Testis (tissue), 2 donors: ENCODE measurements around the gene KRTAP8-1.

Experiments used
- POLR2A ChIP-seq: fragments of 450-650 bp; IDR thresholded peaks from one replicate; pipeline ENCODE4 v1.6.1; 2017; ENCODE audit warnings: antibody characterized with exemption, mild to moderate bottlenecking, moderate library complexity
- TF ChIP-seq, protein P1 (sequence below), 3 experiments: fragments of 450-650 bp in 2 of 3; fragments of 200-600 bp in 1 of 3; sonication (generic) in 1 of 3; IDR thresholded peaks; one replicate each; pipeline ENCODE4 v1.5.1; 2016 to 2019; ENCODE audit warnings: antibody characterized with exemption in 3 of 3, mild to moderate bottlenecking in 2 of 3, moderate library complexity in 1 of 3

DNA sequence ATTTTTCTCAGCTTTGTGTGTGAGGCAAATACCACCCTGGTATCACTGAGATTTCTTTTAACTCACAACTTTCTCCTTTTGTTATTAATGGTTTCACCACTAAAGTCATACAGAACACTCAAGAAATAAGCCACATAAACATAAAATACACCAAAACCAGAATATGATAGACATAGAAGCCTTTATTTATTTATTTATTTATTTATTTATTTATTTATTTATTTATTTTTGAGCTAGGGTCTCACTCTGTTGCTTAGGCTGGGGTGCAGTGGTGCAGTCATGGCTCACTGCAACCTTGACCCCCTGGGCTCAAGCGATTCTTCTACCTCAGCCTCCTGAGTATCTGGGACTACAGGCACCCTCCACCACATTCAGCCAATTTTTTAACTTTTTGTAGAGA lies 12.5 kb downstream of the KRTAP8-1 start:
- TF ChIP-seq, protein P1, sequence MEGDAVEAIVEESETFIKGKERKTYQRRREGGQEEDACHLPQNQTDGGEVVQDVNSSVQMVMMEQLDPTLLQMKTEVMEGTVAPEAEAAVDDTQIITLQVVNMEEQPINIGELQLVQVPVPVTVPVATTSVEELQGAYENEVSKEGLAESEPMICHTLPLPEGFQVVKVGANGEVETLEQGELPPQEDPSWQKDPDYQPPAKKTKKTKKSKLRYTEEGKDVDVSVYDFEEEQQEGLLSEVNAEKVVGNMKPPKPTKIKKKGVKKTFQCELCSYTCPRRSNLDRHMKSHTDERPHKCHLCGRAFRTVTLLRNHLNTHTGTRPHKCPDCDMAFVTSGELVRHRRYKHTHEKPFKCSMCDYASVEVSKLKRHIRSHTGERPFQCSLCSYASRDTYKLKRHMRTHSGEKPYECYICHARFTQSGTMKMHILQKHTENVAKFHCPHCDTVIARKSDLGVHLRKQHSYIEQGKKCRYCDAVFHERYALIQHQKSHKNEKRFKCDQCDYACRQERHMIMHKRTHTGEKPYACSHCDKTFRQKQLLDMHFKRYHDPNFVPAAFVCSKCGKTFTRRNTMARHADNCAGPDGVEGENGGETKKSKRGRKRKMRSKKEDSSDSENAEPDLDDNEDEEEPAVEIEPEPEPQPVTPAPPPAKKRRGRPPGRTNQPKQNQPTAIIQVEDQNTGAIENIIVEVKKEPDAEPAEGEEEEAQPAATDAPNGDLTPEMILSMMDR (IDR thresholded peaks at IDR 0.05) = no peak
- TF ChIP-seq POLR2A = no peak
